GM19324 (cell line): Measurements from ENCODE around the gene ITPR1.
"Not testable (repeated sequence)": the region's sequence is repeated elsewhere in the genome, so short reads cannot be mapped to it uniquely, and the experiment has no call there.

Experiments used
- ATAC-seq: cut with Tn5 transposase; IDR thresholded peaks from one replicate; pipeline ENCODE4 v1.9.1; 2021; ENCODE audit warnings: mild to moderate bottlenecking, moderate library complexity; ENCODE audit not compliant: unreplicated experiment, low FRiP score

The ITPR1 gene

GRCh38 chr3:4587838-4588105, 94.6 kb downstream of the ITPR1 start:
- ATAC-seq, result no peak

DNA sequence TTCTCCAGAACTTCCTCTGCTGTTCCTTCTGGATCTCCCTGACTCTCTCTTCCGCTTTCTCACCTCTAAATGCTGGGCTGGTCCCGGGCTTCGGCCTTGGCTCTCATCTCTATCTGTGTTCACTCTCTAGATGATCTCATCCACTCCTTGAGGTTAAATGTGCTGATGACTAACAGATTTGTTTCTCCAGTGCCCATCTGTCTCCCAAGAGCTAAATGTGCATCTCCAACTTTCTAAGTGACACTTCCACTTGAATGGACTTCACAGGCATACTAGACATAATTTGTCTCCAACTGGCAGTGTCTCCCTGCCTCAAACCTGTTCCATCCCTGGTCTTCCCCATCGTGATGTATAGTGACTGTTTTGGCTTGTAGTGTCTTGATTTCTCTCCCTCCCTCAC, 95.3 kb downstream of the ITPR1 start:
- no peak for ATAC-seq

DNA sequence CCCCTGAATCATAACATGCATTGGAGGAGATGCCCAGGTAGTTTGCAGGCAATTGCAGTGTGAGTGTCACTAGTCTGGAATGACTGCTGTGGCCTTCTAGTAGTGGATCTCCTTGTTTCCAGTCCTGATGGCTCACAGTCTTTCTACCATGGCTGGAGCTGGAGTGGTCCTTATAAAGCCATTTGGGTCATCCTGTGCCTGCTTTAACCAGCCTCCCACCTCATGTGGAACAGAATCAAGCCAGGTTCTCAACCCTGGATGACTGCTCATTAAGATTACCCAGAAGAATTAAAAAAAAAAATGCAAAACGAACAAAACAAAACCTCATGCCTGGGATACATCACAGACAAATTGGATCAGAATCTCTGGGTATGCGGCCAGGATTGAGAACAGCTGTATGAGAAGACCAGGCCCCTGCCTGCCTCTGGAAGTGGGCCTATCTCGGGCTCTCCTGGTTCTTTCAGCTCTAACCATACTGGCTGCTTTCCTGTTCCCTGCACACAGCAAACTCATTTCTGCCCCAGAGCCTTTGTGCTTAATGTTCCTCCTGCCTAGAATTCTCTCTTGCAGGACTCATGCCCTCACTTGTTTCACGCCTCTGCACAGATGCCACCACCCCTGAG, 96.4 kb downstream of the ITPR1 start:
- no peak for ATAC-seq

DNA sequence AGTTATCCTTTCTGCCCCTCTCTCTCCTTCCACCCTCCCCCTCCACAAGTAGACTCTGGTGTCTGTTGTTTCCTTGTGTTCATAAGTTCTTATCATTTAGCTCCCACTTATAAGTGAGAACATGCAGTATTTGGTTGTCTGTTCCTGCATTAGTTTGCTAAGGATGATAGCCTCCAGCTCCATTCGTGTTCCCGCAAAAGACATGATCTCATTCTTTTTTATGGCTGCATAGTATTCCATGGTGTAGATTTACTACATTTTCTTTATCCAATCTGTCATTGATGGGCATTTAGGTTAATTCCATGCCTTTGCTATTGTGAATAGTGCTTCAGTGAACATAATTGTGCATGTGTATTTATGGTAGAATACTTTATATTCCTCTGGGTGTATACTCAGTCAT, 97.7 kb downstream of the ITPR1 start:
- ATAC-seq, result not testable (repeated sequence)

- ATAC-seq, result no peak
Measured at GRCh38 chr3:4591669-4592068, 98.5 kb downstream of the ITPR1 start.

- no peak for ATAC-seq
Measured at GRCh38 chr3:4593014-4593413, 99.9 kb downstream of the ITPR1 start.

- no peak for ATAC-seq
Measured at GRCh38 chr3:4595710-4596113, 102.6 kb downstream of the ITPR1 start.

DNA sequence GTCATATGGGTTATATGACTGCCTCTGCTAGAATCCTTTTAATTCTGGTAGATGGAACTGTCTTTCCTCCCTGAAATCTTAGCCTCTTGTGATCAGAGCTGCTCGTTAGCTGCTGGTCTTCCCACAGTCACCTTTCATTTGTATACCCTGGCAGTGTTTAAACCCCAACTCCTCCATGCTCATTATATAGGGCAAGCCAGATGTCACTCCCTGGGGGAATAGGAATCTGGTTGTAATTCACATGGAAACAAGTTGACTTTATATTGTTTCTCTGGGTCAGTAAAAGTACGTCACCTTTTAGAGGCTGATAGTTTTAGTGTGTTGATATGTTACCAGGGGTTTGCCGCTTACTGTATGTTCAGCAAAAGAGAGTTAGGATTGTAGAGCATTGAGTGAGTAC, 103.5 kb downstream of the ITPR1 start:
- ATAC-seq, result no peak

GRCh38 chr3:4597208-4597985, 104.2 kb downstream of the ITPR1 start:
- no peak for ATAC-seq

DNA sequence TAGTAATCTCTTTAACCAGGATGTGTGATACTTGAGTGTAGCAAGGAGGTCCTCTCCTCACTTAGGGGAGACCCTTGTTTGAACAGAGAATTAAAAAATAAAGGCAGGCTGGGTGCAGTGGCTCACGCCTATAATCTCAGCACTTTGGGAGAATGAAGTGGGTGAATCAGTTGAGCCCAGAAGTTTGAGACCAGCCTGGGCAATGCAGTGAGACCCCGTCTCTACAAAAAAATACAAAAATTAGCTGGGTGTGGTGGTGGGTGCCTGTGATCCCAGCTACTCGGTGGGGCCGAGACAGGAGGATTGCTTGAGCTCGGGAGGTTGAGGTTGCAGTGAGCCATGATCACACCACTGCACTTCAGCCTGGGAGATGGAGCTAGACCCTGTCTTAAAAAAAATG, 105.1 kb downstream of the ITPR1 start:
- ATAC-seq, result not testable (repeated sequence)

DNA sequence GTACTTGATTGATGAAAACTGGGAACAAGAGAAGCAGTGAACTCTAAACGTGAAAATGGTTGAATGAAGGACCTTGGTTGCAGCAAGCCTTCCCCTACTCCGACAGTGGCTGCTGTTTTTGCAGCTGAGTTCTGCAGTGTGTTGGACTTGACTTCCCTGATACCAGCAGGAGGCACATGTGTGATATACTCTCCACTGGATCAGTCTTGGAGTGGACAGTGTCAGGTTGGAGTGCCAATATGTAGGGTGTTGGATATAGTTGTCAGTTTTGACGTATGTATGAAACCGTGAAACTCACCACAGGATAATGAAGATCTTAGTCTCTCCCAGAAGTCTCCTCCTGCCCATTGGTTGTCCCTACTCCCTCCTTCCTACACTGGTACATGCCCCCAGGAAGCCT, 106.5 kb downstream of the ITPR1 start:
- ATAC-seq, result no peak

DNA sequence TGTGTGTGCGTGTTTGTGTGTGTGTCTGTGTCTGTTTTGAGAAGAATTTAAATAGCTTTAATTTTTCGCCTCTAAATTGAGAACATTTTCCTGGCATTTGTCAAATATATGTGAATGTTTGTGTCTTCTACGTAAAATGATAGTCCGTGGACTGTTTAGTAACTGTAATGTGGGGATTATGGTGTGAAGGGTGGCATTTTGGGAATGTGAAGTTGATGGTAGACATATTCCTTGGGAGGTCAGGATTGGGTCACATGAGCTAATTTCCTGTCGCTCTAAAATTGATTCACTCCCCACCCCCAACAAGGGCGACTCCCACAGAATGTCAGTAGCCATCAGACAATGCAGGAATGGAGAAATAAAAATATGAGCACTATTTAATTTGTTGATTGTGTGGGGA, 107.3 kb downstream of the ITPR1 start:
- no peak for ATAC-seq

DNA sequence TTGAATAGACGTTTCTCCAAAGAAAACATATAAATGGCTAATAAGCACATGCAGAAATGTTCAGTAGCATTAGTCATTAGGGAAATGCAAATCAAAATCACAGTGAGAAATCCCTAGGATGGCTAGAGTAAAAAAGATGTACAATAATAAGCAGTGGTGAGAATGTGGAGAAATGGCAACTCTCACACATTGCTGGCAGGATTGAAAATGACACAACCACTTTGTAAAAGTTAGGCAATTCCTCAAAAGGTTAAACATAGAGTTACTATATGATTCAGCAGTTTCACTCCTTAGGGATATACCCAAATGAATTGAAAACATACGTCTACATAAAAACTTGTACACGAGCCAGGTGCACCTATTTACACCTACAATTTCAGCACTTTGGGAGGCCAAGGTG, 108.7 kb downstream of the ITPR1 start:
- ATAC-seq, result no peak

DNA sequence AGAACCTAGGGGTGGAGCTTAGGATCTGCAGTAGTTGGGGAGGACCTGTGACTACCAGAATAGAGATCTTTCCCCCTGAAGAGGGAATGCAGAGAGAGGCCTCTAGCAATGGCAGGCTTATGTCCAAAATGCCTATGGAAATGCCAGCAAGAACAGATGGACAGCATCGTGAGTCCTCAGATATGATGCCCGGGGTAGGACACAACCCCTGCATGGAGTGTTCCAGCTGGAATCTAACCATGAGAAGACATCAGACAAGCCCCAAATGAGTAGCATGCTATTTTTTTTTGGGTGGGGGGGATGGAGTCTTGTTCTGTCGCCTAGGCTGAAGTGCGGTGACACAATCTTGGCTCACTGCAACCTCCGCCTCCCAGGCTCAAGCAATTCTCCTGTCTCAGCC, 111.5 kb downstream of the ITPR1 start:
- no peak for ATAC-seq

DNA sequence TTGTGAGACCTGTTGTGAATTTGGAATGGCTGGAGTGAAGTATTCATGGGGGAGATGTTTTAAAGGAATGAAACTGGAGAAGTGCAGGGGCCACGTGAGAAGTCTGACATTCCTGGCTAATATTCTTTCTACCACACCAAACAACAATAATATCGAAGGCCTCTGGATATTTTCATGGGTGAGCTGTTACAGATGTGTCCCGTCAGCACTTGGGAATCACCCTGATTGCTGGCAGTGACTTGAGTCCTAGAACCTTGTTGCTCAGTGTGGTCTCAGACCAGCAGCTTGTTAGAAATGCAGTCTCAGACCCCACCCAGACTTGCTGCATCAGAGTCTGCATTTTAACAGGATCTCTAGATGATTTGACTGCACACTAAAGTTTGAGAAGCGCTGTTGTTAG, 113.8 kb downstream of the ITPR1 start:
- no peak for ATAC-seq

- ATAC-seq, result no peak
Measured at GRCh38 chr3:4613366-4613765, 120.2 kb downstream of the ITPR1 start.

DNA sequence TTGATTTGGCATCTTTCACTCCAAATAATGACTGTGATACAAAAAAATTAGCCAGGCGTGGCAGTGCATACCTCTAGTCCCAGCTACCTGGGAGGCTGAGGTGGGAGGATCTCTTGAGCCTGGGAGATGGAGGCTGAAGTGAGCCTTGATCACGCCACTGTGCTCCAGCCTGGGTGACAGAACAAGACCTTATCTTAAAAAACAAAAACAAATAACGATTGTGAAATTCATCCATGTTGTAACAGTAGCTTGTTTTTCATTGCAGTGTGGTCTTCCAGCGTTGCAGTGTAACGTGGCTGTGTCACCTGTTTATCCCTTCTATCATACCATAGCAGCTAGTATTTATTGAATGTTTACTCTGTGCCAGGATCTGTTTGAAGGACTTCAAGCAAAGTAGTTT, 120.9 kb downstream of the ITPR1 start:
- ATAC-seq, result no peak

DNA sequence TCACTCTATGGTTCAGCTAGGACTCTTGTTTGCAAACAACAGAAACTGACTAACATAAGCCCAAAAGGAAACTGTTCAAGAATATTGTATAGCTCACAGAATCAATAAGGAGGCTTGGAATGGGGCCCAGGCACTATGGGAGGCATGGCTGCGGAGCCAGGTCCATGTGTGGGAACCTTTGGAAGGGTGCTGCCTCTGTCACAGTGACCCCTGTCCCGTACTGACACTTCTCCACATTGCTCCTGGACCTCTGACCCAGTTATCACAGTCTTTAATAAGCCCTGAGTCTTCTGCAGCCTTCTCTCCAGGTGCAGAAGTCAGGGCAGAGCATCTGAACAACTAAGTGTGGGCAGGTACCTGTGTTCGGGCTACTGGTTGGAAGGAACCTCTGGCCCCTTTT, 121.8 kb downstream of the ITPR1 start:
- no peak for ATAC-seq

DNA sequence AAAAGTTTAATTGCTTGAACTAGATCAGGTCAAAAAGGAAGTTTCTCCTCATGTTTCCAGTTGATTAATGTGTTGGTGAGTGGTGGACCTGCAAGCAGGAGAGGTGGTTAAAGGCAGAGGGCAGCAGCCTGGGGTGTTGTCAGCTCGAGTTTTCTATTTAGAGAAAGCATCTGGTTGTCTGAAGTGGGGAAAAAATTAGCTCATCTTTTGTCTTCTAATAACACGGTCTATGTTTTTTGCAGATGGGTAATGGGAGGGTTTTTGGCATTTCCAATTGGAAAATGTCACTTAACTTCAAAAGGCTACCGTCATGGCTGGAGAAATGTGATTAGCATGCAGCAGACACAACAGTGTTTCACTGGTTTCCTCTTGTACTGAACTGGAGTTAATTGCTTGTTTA, 122.6 kb downstream of the ITPR1 start:
- ATAC-seq, result no peak

GRCh38 chr3:4623421-4623999, 130.4 kb downstream of the ITPR1 start:
- ATAC-seq, result no peak

DNA sequence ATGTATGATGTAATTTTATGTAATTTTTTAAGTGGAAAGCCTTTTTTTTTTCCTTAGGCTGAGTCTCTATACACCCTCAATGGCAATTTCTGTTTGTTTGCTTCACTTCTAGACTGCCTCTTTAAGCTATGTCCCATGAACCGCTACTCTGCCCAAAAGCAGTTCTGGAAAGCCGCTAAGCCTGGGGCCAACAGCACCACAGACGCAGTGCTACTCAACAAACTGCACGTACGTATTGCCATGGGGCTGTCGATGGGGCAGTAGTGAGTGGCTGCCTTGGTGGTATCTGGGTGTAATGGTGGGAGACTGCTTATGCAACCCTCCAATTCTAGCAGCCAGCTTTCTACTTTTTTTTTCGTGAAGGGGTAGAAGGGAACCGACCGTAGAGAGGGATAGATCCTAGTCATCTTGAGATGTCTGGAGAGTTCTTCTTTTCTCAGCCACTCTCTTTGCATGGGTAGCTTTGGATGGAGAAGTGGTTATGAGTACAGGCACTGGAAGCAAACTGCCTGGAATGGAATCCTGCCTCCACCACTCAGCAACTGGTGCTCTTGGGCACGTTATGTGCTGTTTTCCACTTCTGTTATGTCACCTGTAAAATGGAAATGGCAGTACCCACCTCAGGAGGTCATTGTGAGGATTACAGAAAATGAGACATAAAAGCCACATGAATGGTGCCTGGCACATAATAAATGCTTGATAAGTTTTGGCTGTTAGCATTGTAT, 134.7 kb downstream of the ITPR1 start:
- ATAC-seq, result no peak
